Measurements from ENCODE around the gene ASPRV1. TPM values are rescaled to one million over a fixed set of nuclear protein-coding genes. Genes with fewer than 3 reads are reported as not detected.

ASPRV1 gene
- total and polyA plus RNA-seq, 10 of the 15 experiments (the other 5 are each of a cell fraction or from before 2014, with no cell fraction given) = 0.11 to 1.1 (median 0.33) TPM

GRCh38 chr2:69959425-69959824 is 2.0 kb downstream of the ASPRV1 start:
- Histone ChIP-seq H3K9me3 (replicated peaks; ENCODE audit: control insufficient read depth, insufficient read depth, low read length) (no peaks in the 10 kb centered on the region), H3K4me3 (no peak overlapping the region), H2AFZ (ENCODE audit: control insufficient read depth, low read depth, low read length) (no peak overlapping the region), H3K4me2 (ENCODE audit: control insufficient read depth, insufficient read depth) (no peak overlapping the region), H3K27ac (ENCODE audit: control insufficient read depth, insufficient read depth) (no peak overlapping the region), H3K4me1 (ENCODE audit: control insufficient read depth, insufficient read depth, low read length) (peaks cover 2% of the 10 kb centered on the region), H3K36me3 (ENCODE audit: control insufficient read depth in 2 of 2, insufficient read depth in 2 of 2, low read length in 1 of 2) (no peaks in the 10 kb centered on the region), H3K9ac (ENCODE audit: control insufficient read depth, insufficient read depth, low read length) (no peak overlapping the region), H4K20me1 (ENCODE audit: control insufficient read depth, insufficient read depth) (no peaks in the 10 kb centered on the region), H3K27me3 (replicated peaks in 1 of 2; ENCODE audit: control insufficient read depth in 2 of 2, insufficient read depth in 2 of 2, low read length in 1 of 2) (no peaks in the 10 kb centered on the region), H3K79me2 (ENCODE audit: control insufficient read depth, insufficient read depth, low read length) (no peaks in the 10 kb centered on the region)
- POLR2A ChIA-PET = no interaction called here
- no peak for FAIRE-seq
- intact Hi-C loops (cut with micrococcal nuclease; ENCODE audit: unreplicated experiment) (no loop called here), in situ Hi-C loops (cut with MboI) (no loop called here)
- WGBS (ENCODE audit: insufficient coverage, insufficient replicate concordance, low lambda C conversion rate, missing lambda C conversion rate) = 7% methylated on average over 5 of the region's 5 CpGs
- RAD21 ChIA-PET (ENCODE audit: unreplicated experiment) = no interaction called here
- DNase-seq (ENCODE audit: low read depth, low spot score) = no peak
- TF ChIP-seq ATF3 (IDR thresholded peaks at IDR 0.05; ENCODE audit: borderline replicate concordance, extremely low read depth, low read depth, low read length) = no peak
- no peak for TF ChIP-seq PBX3 (IDR thresholded peaks at IDR 0.05; ENCODE audit: insufficient replicate concordance, low read depth, low read length)
- TF ChIP-seq E4F1 (IDR thresholded peaks at IDR 0.05; ENCODE audit: borderline replicate concordance, partially characterized antibody) = no peak
- TF ChIP-seq NFXL1 (IDR thresholded peaks at IDR 0.05; ENCODE audit: borderline replicate concordance) = no peak
- no peak for ATAC-seq
- CTCF ChIA-PET = no interaction called here
- SMC1A ChIA-PET (ENCODE audit: uncharacterized antibody, unreplicated experiment) = no interaction called here
- BruUV-seq (replicated peaks) = no TSS peak
